ENCODE results near the gene RREB1.

The RREB1 gene

GRCh38 chr6:7135755-7136154 is 28.0 kb downstream of the RREB1 start:
- TF ChIP-seq, protein P1, sequence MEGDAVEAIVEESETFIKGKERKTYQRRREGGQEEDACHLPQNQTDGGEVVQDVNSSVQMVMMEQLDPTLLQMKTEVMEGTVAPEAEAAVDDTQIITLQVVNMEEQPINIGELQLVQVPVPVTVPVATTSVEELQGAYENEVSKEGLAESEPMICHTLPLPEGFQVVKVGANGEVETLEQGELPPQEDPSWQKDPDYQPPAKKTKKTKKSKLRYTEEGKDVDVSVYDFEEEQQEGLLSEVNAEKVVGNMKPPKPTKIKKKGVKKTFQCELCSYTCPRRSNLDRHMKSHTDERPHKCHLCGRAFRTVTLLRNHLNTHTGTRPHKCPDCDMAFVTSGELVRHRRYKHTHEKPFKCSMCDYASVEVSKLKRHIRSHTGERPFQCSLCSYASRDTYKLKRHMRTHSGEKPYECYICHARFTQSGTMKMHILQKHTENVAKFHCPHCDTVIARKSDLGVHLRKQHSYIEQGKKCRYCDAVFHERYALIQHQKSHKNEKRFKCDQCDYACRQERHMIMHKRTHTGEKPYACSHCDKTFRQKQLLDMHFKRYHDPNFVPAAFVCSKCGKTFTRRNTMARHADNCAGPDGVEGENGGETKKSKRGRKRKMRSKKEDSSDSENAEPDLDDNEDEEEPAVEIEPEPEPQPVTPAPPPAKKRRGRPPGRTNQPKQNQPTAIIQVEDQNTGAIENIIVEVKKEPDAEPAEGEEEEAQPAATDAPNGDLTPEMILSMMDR (IDR thresholded peaks at IDR 0.05; ENCODE audit: insufficient read depth, low read length, poor library complexity, severe bottlenecking), result no peak
- TF ChIP-seq EZH2phosphoT487 (conservative IDR thresholded peaks at IDR 0.05; ENCODE audit: low read length), result no peak
- H2AFZ ChIP-seq (ENCODE audit: low read depth, low read length, severe bottlenecking), result no peak overlapping the region
- H3K9ac ChIP-seq (ENCODE audit: low read length), result no peak overlapping the region
- H3K9me3 ChIP-seq (ENCODE audit: insufficient read depth, low read length), result no peaks in the 10 kb centered on the region
- H3K27me3 ChIP-seq (ENCODE audit: low read length), result no peaks in the 10 kb centered on the region
- no peaks in the 10 kb centered on the region for H3K79me2 ChIP-seq (ENCODE audit: insufficient read depth, low read length)
- H3K36me3 ChIP-seq (ENCODE audit: low read length), result no peaks in the 10 kb centered on the region
- H3K9me2 ChIP-seq (replicated peaks; ENCODE audit: insufficient read depth, low read length), result no peaks in the 10 kb centered on the region
- peaks cover 26% of the 10 kb centered on the region for H4K20me1 ChIP-seq (ENCODE audit: low read depth, low read length)
- H3K4me3 ChIP-seq (ENCODE audit: insufficient read depth, low read length, poor library complexity, severe bottlenecking), result no peak overlapping the region
- no peak overlapping the region for H3K27ac ChIP-seq (ENCODE audit: low read depth, low read length)
- H3F3A ChIP-seq (ENCODE audit: insufficient read depth), result peaks cover 11% of the 10 kb centered on the region; the same call in 1 of the 2 replicates
- H3K4me2 ChIP-seq (ENCODE audit: low read depth, low read length, poor library complexity, severe bottlenecking), result no peak overlapping the region

DNA sequence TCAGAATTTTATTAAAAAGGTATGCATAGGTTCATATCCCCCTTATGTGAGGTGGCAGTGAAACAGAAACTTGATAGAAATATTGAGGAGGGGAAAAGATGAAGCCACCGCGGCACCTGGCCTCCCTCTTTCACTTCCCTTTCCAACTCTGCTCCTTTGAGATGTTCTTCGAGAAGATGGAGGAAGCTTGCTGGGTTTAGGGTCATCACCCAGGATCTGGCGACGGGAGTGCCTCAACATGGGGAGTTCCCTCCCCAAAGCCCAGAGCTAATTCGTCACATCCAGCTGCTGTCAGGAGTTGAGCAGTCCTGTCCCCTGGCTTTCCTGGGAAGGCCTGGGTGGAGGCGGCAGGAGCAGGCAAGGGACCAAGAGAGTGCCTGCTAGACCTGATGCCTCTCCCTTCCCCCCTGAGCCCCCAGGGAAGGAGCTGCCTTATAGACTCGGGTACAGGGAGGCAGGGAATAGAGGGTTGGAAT is 29.1 kb downstream of the RREB1 start:
- no peaks in the 10 kb centered on the region for H3K9me2 ChIP-seq (replicated peaks; ENCODE audit: insufficient read depth, low read length)
- H3K27ac ChIP-seq (ENCODE audit: low read depth, low read length), result no peak overlapping the region

DNA sequence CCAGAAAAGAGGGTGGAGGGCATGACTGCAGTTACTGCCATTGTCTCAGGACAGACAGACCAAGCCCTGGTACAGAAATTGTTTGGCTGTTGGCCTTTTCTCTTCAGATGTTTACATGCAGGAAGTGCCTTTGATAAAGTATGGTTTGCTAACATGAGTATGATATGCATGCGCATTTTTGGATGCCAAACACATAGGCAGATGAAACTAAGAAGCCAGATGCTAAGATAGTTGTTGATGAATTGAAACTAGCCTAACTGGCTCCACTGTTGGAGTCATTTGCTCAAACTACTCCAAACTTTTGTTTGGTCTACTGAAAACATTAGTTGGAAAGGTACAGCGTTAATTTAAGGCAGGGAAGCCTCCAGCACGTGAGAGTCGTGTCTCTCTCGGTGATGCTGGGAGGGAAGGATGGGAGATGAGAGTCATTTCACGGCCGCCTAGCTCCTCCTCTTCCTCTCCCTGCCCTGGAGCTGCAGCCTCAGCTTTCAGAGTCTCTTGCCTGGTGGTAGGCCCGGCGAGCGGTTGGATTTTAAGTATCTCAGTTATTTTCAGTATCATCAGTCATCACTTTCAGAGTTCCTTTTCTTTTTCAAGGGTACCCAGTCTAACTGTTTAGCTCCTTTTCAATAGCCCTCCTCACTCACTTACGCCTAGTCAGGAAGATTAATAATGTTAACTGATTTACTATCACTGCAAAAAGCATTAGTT is 29.7 kb downstream of the RREB1 start:
- no peaks in the 10 kb centered on the region for H3K36me3 ChIP-seq (ENCODE audit: low read length)
- no peaks in the 10 kb centered on the region for H3K9me3 ChIP-seq (ENCODE audit: insufficient read depth, low read length)
- H3K79me2 ChIP-seq (ENCODE audit: insufficient read depth, low read length), result no peaks in the 10 kb centered on the region
- H4K20me1 ChIP-seq (ENCODE audit: low read depth, low read length), result peaks cover 26% of the 10 kb centered on the region
- no peak overlapping the region for H2AFZ ChIP-seq (ENCODE audit: low read depth, low read length, severe bottlenecking)
- H3K9ac ChIP-seq (ENCODE audit: low read length), result no peak overlapping the region
- H3K27me3 ChIP-seq (ENCODE audit: low read length), result no peaks in the 10 kb centered on the region
- no peak overlapping the region for H3K27ac ChIP-seq (ENCODE audit: low read depth, low read length)
- peaks cover 11% of the 10 kb centered on the region; the same call in 1 of the 2 replicates for H3F3A ChIP-seq (ENCODE audit: insufficient read depth)
- no peak overlapping the region for H3K4me3 ChIP-seq (ENCODE audit: insufficient read depth, low read length, poor library complexity, severe bottlenecking)
- no peak overlapping the region for H3K4me2 ChIP-seq (ENCODE audit: low read depth, low read length, poor library complexity, severe bottlenecking)
- H3K9me2 ChIP-seq (replicated peaks; ENCODE audit: insufficient read depth, low read length), result no peaks in the 10 kb centered on the region
- no peak for TF ChIP-seq EZH2phosphoT487 (conservative IDR thresholded peaks at IDR 0.05; ENCODE audit: low read length)
- TF ChIP-seq, protein P1 (IDR thresholded peaks at IDR 0.05; ENCODE audit: insufficient read depth, low read length, poor library complexity, severe bottlenecking), result no peak

More for the DNA sequence above, 29.1 kb downstream of the RREB1 start:
- no peaks in the 10 kb centered on the region for H3K27me3 ChIP-seq (ENCODE audit: low read length)
- H3K36me3 ChIP-seq (ENCODE audit: low read length), result no peaks in the 10 kb centered on the region
- no peak overlapping the region for H2AFZ ChIP-seq (ENCODE audit: low read depth, low read length, severe bottlenecking)
- no peak overlapping the region for H3K9ac ChIP-seq (ENCODE audit: low read length)
- H3F3A ChIP-seq (ENCODE audit: insufficient read depth), result peaks cover 11% of the 10 kb centered on the region; the same call in 1 of the 2 replicates
- H3K4me3 ChIP-seq (ENCODE audit: insufficient read depth, low read length, poor library complexity, severe bottlenecking), result no peak overlapping the region
- no peak for TF ChIP-seq EZH2phosphoT487 (conservative IDR thresholded peaks at IDR 0.05; ENCODE audit: low read length)
- TF ChIP-seq, protein P1 (IDR thresholded peaks at IDR 0.05; ENCODE audit: insufficient read depth, low read length, poor library complexity, severe bottlenecking), result no peak
- H3K9me3 ChIP-seq (ENCODE audit: insufficient read depth, low read length), result no peaks in the 10 kb centered on the region
- no peak overlapping the region for H3K4me2 ChIP-seq (ENCODE audit: low read depth, low read length, poor library complexity, severe bottlenecking)
- no peaks in the 10 kb centered on the region for H3K79me2 ChIP-seq (ENCODE audit: insufficient read depth, low read length)
- H4K20me1 ChIP-seq (ENCODE audit: low read depth, low read length), result peaks cover 26% of the 10 kb centered on the region
